ENCODE measurements around the gene KCNK7. TPM values are rescaled to one million over a fixed set of nuclear protein-coding genes. Genes with fewer than 3 reads are reported as not detected.

Gene KCNK7
- total RNA-seq, 1 donor from 2014 or later, result 0.84 TPM

DNA sequence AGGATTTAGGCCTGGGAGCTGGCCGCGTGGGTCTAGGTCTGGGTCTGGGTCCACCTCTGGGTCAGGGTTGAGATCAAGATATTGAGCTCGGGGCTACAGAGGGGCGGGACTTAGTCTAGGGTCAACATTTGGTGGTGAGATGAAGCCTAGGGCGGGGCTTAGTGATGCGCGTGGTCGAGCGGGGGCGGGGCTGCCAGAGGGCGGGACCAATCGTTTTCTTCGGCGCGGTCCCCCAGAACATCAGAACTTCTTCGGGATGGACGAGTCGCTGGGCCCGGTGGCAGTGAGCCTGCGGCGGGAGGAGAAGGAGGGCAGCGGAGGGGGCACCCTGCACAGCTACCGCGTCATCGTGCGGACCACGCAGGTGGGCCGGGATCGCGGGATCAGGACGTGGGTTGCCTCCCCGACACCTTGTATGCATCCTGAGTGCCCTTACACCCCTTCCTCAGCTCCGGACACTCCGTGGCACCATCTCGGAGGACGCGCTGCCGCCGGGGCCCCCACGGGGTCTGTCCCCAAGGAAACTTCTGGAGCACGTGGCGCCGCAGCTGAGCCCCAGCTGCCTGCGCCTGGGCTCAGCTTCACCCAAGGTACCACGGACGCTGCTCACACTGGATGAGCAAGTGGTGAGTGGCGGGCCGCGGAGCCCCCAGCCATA, 46.5 kb upstream of the KCNK7 start:
- TF ChIP-seq EZH2 (IDR thresholded peaks at IDR 0.05; ENCODE audit: insufficient read depth, low read length), result no peak
- TF ChIP-seq, protein P1, sequence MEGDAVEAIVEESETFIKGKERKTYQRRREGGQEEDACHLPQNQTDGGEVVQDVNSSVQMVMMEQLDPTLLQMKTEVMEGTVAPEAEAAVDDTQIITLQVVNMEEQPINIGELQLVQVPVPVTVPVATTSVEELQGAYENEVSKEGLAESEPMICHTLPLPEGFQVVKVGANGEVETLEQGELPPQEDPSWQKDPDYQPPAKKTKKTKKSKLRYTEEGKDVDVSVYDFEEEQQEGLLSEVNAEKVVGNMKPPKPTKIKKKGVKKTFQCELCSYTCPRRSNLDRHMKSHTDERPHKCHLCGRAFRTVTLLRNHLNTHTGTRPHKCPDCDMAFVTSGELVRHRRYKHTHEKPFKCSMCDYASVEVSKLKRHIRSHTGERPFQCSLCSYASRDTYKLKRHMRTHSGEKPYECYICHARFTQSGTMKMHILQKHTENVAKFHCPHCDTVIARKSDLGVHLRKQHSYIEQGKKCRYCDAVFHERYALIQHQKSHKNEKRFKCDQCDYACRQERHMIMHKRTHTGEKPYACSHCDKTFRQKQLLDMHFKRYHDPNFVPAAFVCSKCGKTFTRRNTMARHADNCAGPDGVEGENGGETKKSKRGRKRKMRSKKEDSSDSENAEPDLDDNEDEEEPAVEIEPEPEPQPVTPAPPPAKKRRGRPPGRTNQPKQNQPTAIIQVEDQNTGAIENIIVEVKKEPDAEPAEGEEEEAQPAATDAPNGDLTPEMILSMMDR (IDR thresholded peaks at IDR 0.05; ENCODE audit: insufficient read depth, low read depth, low read length), result no peak
- Histone ChIP-seq H3K79me2 (ENCODE audit: insufficient read depth, low read length) (peaks cover 21% of the 10 kb centered on the region), H3K9ac (ENCODE audit: low read length) (no peak overlapping the region), H3K27me3 (ENCODE audit: insufficient read depth, low read length) (no peaks in the 10 kb centered on the region), H3K27ac (ENCODE audit: low read depth, low read length) (no peak overlapping the region), H3K4me2 (ENCODE audit: low read length) (peak overlapping the region; percentile 64), H2AFZ (ENCODE audit: low read depth, low read length) (peak overlapping the region; percentile 10), H4K20me1 (ENCODE audit: insufficient read depth, low read length) (peaks cover 22% of the 10 kb centered on the region), H3K9me3 (ENCODE audit: insufficient read depth, low read depth, low read length) (no peaks in the 10 kb centered on the region), H3K36me3 (ENCODE audit: insufficient read depth, low read length) (no peaks in the 10 kb centered on the region), H3K4me1 (ENCODE audit: insufficient read depth, low read length) (peaks cover 25% of the 10 kb centered on the region), H3K4me3 (ENCODE audit: insufficient read depth, low read depth, low read length) (no peak overlapping the region)
- Mint-ChIP-seq H3K27ac (ENCODE audit: unreplicated experiment) (no peak overlapping the region), H3K9me3 (ENCODE audit: unreplicated experiment) (peaks cover 3% of the 10 kb centered on the region), H3K27me3 (ENCODE audit: low read depth, unreplicated experiment) (no peaks in the 10 kb centered on the region), H3K4me3 (ENCODE audit: unreplicated experiment) (peak overlapping the region; percentile 34), H3K36me3 (ENCODE audit: low read depth, unreplicated experiment) (peaks cover 12% of the 10 kb centered on the region), H3K4me1 (ENCODE audit: low read depth, unreplicated experiment) (peaks cover 20% of the 10 kb centered on the region)
- FAIRE-seq (no peak), DNase-seq (ENCODE audit: low read depth) (no peak)

DNA sequence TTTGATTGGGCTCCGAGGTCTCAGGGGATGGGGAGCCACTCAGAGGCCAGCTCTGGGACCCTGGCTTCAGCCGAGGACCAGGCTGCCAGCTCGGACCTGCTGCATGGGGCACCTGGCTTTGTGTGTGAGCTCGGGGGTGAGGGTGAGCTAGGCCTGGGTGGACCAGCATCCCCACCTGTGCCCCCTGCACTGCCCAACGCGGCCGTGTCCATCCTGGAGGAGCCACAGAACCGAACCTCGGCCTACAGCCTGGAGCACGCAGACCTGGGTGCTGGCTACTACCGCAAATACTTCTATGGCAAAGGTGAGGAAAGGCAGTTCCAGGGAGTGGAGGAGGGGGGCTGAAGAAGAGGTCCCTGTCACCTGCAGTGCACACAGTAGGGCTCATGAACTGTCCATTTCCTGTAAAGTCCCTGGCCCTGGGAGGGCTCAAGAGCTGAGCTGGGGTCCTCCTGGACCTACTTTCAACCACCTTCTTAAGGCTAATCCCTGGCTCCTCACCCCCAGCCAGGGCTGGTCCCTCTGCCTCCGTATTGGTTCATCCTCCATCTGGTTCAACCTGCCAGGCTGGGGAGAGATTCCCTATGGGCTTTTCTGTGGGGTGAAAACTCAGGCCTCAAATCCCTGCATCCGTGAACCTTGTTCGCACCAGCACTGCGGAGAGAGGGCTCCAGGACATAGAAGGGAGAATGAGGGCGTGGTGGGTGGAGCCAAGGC, 45.9 kb upstream of the KCNK7 start:
- no peak for FAIRE-seq
- peaks cover 20% of the 10 kb centered on the region for H3K4me1 Mint-ChIP-seq (ENCODE audit: low read depth, unreplicated experiment)
- peaks cover 3% of the 10 kb centered on the region for H3K9me3 Mint-ChIP-seq (ENCODE audit: unreplicated experiment)
- no peak overlapping the region for H3K4me3 Mint-ChIP-seq (ENCODE audit: unreplicated experiment)
- H3K4me1 ChIP-seq (ENCODE audit: insufficient read depth, low read length), result peaks cover 30% of the 10 kb centered on the region
- no peaks in the 10 kb centered on the region for H3K27me3 Mint-ChIP-seq (ENCODE audit: low read depth, unreplicated experiment)
- no peak overlapping the region for H3K4me3 ChIP-seq (ENCODE audit: insufficient read depth, low read depth, low read length)
- no peak overlapping the region for H2AFZ ChIP-seq (ENCODE audit: low read depth, low read length)
- H3K27me3 ChIP-seq (ENCODE audit: insufficient read depth, low read length), result no peaks in the 10 kb centered on the region
- H3K36me3 Mint-ChIP-seq (ENCODE audit: low read depth, unreplicated experiment), result peaks cover 12% of the 10 kb centered on the region
- H4K20me1 ChIP-seq (ENCODE audit: insufficient read depth, low read length), result peaks cover 29% of the 10 kb centered on the region
- H3K27ac ChIP-seq (ENCODE audit: low read depth, low read length), result no peak overlapping the region
- TF ChIP-seq, protein P1 (IDR thresholded peaks at IDR 0.05; ENCODE audit: insufficient read depth, low read depth, low read length), result no peak
- TF ChIP-seq EZH2 (IDR thresholded peaks at IDR 0.05; ENCODE audit: insufficient read depth, low read length), result no peak
- peak overlapping the region; percentile 64 for H3K4me2 ChIP-seq (ENCODE audit: low read length)
- DNase-seq (ENCODE audit: low read depth), result no peak
- H3K9me3 ChIP-seq (ENCODE audit: insufficient read depth, low read depth, low read length), result no peaks in the 10 kb centered on the region
- H3K36me3 ChIP-seq (ENCODE audit: insufficient read depth, low read length), result peaks cover 5% of the 10 kb centered on the region
- peaks cover 21% of the 10 kb centered on the region for H3K79me2 ChIP-seq (ENCODE audit: insufficient read depth, low read length)
- H3K9ac ChIP-seq (ENCODE audit: low read length), result no peak overlapping the region
- no peak overlapping the region for H3K27ac Mint-ChIP-seq (ENCODE audit: unreplicated experiment)

All from astrocyte (in vitro differentiated cells and primary cell).